ENCODE measurements around the gene COX11. TPM values are rescaled to one million over a fixed set of nuclear protein-coding genes. Genes with fewer than 3 reads are reported as not detected.

Gene COX11
- polyA plus RNA-seq, 3 donors from 2014 or later: 45.5 to 79.6 (median 57.2) TPM

- DNase-seq: no peak
- peaks cover 0 to 3% (median 0%) of the 10 kb centered on the region in 3 donors for H3K36me3 Mint-ChIP-seq
- H3K4me3 Mint-ChIP-seq: no peak overlapping the region
- peaks cover 0 to 3% (median 0%) of the 10 kb centered on the region in 6 donors for H3K9me3 Mint-ChIP-seq
- no peaks in the 10 kb centered on the region for H3K27me3 Mint-ChIP-seq (ENCODE audit: low read depth in 3 of 3)
- no peaks in the 10 kb centered on the region for H3K4me1 Mint-ChIP-seq
- H3K27ac Mint-ChIP-seq: no peak overlapping the region
Measured at GRCh38 chr17:54977744-54978143, 9.3 kb upstream of the COX11 start.

DNA sequence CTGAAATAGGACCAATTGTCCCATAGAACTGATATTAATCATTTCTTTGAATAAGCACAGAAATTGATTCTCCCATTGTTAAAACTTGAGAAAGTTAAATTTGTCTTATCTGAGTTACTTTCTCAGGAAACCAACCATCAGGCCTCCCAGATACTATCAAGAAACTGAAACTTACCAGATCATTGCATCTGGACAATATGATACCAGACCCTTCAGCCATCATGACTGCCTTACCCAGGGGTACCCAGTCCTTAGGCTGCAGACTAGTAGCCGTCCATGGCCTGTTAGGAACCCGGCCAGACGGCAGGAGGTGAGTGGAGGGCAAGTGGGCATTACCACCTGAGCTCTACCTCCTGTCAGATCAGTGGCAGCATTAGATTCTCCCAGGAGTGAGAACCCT, 7.9 kb upstream of the COX11 start:
- Mint-ChIP-seq H3K27ac (no peak overlapping the region), H3K4me3 (no peak overlapping the region), H3K36me3 (peaks cover 0 to 3% (median 0%) of the 10 kb centered on the region in 3 donors), H3K27me3 (ENCODE audit: low read depth in 3 of 3) (no peaks in the 10 kb centered on the region), H3K4me1 (no peaks in the 10 kb centered on the region), H3K9me3 (peaks cover 0 to 2% (median 0%) of the 10 kb centered on the region in 6 donors)
- DNase-seq: no peak

DNA sequence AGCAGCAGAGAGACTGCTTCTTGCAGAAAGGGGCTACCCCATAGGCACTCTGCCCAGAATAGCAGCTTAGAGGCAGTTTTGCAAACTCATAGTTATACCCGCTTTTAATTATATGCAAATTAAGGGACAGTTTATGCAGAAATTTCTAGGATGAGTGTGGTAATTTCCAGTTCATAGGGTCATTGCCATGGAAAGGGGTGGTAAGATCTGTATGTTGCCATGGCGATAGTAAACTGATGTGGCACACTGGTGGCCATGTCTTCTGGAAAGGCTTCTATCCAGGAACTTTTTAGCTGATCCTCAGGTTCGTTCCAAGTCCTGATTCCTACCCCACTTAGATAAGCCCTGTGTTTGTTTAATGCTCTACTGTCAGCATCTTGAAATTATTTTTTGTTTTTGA, 6.3 kb upstream of the COX11 start:
- H3K4me3 Mint-ChIP-seq: no peak overlapping the region
- H3K27ac Mint-ChIP-seq: no peak overlapping the region
- no peaks in the 10 kb centered on the region for H3K4me1 Mint-ChIP-seq

GRCh38 chr17:54972406-54973138, 4.1 kb upstream of the COX11 start:
- peaks cover 4 to 5% of the 10 kb centered on the region in 2 donors for H3K4me1 Mint-ChIP-seq
- no peak overlapping the region for H3K27ac Mint-ChIP-seq
- DNase-seq: no peak
- H3K4me3 Mint-ChIP-seq: no peak overlapping the region
- H3K9me3 Mint-ChIP-seq: no peaks in the 10 kb centered on the region
- H3K27me3 Mint-ChIP-seq (ENCODE audit: low read depth in 3 of 3): peaks cover 0 to 4% (median 0%) of the 10 kb centered on the region in 3 donors
- no peaks in the 10 kb centered on the region for H3K36me3 Mint-ChIP-seq

More for the DNA sequence above, 6.3 kb upstream of the COX11 start:
- DNase-seq: no peak
- Mint-ChIP-seq H3K36me3 (peaks cover 0 to 3% (median 0%) of the 10 kb centered on the region in 3 donors), H3K27me3 (ENCODE audit: low read depth in 3 of 3) (no peaks in the 10 kb centered on the region), H3K9me3 (no peaks in the 10 kb centered on the region)

DNA sequence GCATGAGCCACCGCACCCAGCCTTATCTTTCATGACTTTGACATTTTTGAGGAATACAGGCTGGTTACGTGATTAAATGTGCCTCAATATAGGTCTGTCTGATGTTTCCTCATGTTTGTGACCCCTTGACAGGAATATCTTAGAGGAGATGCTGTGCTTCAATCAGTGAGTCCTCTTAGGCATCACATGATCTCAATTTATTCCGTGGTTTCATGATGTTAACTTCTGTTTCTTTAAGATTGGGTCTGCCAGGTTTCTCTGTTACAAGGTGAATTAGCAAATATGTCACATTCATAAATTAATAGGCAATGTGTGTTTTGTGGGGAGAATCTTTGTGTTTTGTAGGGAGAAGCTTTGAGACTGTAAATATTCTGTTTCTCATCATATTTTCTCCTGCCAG, 3.4 kb upstream of the COX11 start:
- H3K27me3 Mint-ChIP-seq (ENCODE audit: low read depth in 3 of 3): peaks cover 0 to 6% (median 0%) of the 10 kb centered on the region in 3 donors
- no peak overlapping the region for H3K27ac Mint-ChIP-seq
- H3K4me1 Mint-ChIP-seq: peaks cover 11% of the 10 kb centered on the region in 2 donors
- H3K4me3 Mint-ChIP-seq: no peak overlapping the region
- no peaks in the 10 kb centered on the region for H3K36me3 Mint-ChIP-seq
- DNase-seq: no peak
- H3K9me3 Mint-ChIP-seq: no peaks in the 10 kb centered on the region

- H3K4me1 Mint-ChIP-seq: peaks cover 18% of the 10 kb centered on the region in 2 donors
- H3K27ac Mint-ChIP-seq: no peak overlapping the region
- no peak for DNase-seq
- H3K27me3 Mint-ChIP-seq (ENCODE audit: low read depth in 3 of 3): peaks cover 0 to 6% (median 0%) of the 10 kb centered on the region in 3 donors
- no peaks in the 10 kb centered on the region for H3K36me3 Mint-ChIP-seq
- no peaks in the 10 kb centered on the region for H3K9me3 Mint-ChIP-seq
- no peak overlapping the region for H3K4me3 Mint-ChIP-seq
Measured at GRCh38 chr17:54971147-54971546, 2.7 kb upstream of the COX11 start.

DNA sequence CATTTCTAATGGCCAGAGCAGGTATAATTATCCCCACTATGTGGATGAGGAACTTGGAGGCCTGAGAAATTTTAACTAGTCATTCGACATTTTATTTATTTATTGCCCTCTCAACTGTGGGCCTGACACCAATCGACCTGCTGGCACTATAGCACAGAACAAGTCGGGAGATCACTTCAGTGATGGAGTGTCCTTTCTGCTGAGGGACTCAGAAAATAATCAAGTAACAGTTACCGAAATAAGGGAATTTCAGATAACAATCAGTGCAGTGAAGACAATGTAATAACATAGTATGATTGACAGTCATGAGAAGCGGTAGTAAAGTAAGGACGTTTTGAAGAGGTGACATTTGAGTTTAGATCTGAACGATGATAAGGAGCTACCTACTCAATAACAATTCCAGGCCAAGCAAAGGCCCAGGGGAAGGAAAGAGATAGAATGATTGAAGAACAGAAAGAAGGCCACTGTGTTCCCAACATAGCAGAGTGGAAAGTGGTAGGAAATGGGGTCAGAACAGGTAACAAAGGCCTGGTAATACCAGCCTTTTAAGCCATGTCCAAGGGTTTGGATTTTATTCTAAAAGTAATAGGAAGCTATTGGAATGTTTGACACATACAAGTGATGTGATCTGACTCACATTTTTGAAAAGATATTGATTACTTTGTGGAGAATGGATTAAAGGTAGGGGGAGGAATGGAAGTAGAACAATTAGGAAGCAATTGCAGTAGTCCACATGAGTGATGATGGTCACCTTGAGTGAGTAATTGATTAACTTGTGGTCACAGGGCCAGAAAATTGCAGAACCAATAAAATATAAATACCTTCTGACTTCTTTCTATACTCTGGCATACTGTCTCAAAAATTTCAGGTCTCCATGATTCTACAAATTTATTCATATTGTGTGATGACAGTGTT, 1.5 kb upstream of the COX11 start:
- peak overlapping the region in 2 of 5 donors; percentile 33 to 34 for H3K4me3 Mint-ChIP-seq
- peaks cover 20 to 24% of the 10 kb centered on the region in 2 donors for H3K4me1 Mint-ChIP-seq
- DNase-seq: no peak
- peaks cover 0 to 6% (median 0%) of the 10 kb centered on the region in 3 donors for H3K27me3 Mint-ChIP-seq (ENCODE audit: low read depth in 3 of 3)
- no peaks in the 10 kb centered on the region for H3K36me3 Mint-ChIP-seq
- peak overlapping the region in 1 of 6 donors; percentile 21 for H3K27ac Mint-ChIP-seq
- H3K9me3 Mint-ChIP-seq: no peaks in the 10 kb centered on the region

- Mint-ChIP-seq H3K27ac (no peak overlapping the region), H3K27me3 (ENCODE audit: low read depth in 3 of 3) (peaks cover 0 to 6% (median 0%) of the 10 kb centered on the region in 3 donors), H3K9me3 (no peaks in the 10 kb centered on the region), H3K4me3 (no peak overlapping the region), H3K4me1 (peaks cover 20 to 24% of the 10 kb centered on the region in 2 donors), H3K36me3 (no peaks in the 10 kb centered on the region)
- no peak for DNase-seq
Measured at GRCh38 chr17:54968988-54969332, 506 bp upstream of the COX11 start.

DNA sequence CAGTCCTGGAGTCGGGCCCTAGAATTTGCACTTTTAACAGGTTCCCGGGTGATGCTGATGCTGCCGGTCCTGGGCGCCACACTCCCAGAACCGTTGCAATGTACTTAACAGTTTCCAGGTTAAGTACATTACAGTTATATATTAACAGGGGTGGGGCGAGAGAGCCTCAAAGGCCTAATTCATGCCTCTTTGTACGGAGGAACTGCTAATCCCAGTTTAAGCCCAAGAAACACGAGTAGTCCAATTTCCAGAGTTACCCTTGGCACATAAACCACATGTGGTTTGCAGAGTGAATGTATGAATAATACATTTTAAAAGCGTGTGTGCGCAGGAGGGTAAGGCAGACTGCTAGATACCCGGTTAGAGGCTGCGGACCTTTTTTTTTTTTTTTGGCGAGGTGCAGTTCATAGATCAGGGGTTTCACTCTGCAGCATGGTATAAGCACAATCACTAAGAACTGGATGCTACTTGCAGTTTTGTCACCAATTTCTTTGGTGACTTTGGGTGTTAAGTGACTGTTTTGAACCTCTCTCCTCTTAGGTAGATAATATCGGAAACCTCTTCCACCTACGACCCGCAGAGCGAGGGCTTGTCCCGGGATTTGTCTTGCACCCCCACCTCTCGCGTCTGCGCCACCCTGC, 713 bp downstream of the COX11 start:
- Mint-ChIP-seq H3K4me1 (peaks cover 20 to 24% of the 10 kb centered on the region in 2 donors), H3K9me3 (no peaks in the 10 kb centered on the region), H3K27me3 (ENCODE audit: low read depth in 3 of 3) (peaks cover 0 to 6% (median 0%) of the 10 kb centered on the region in 3 donors), H3K4me3 (no peak overlapping the region), H3K27ac (peak overlapping the region in 1 of 6 donors; percentile 59), H3K36me3 (peaks cover 0 to 3% (median 3%) of the 10 kb centered on the region in 3 donors)
- peak in 1 of 3 donors; percentile 9 for DNase-seq

- peaks cover 0 to 2% of the 10 kb centered on the region in 2 donors for H3K4me1 Mint-ChIP-seq
Measured at GRCh38 chr17:54956791-54957190, 11.7 kb downstream of the COX11 start.

GRCh38 chr17:54951286-54951685, 17.2 kb downstream of the COX11 start:
- no peaks in the 10 kb centered on the region for H3K9me3 Mint-ChIP-seq
- no peak overlapping the region for H3K4me3 Mint-ChIP-seq
- peaks cover 0 to 9% (median 0%) of the 10 kb centered on the region in 3 donors for H3K36me3 Mint-ChIP-seq
- DNase-seq: no peak
- H3K27ac Mint-ChIP-seq: no peak overlapping the region
- peaks cover 2 to 3% (median 3%) of the 10 kb centered on the region in 3 donors for H3K27me3 Mint-ChIP-seq (ENCODE audit: low read depth in 3 of 3)
- H3K4me1 Mint-ChIP-seq: peaks cover 4 to 13% of the 10 kb centered on the region in 2 donors

More at GRCh38 chr17:54956791-54957190, 11.7 kb downstream of the COX11 start:
- peaks cover 20 to 29% (median 21%) of the 10 kb centered on the region in 3 donors for H3K36me3 Mint-ChIP-seq
- no peak overlapping the region for H3K4me3 Mint-ChIP-seq
- H3K9me3 Mint-ChIP-seq: no peaks in the 10 kb centered on the region
- H3K27ac Mint-ChIP-seq: no peak overlapping the region
- H3K27me3 Mint-ChIP-seq (ENCODE audit: low read depth in 3 of 3): no peaks in the 10 kb centered on the region
- no peak for DNase-seq

DNA sequence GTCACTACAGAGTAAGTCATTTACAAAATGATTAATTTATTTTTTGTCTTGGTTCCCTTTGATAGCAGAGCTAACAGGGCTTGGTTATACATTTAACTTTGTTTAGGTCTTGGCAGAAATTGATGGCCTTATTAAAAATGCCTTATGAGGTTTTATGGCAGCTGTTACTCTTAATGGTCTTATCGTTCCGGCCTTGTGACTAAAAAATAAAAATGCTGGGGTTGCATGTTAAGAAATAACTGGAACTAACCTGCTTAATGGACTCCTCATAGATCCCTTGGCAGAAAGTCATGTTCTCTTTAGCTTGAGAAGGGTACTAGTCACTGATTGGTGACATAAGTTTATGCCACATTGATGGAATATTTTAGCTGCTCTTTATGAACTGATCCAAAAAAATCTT, 18.3 kb downstream of the COX11 start:
- Mint-ChIP-seq H3K4me1 (peaks cover 4 to 22% of the 10 kb centered on the region in 2 donors), H3K27ac (no peak overlapping the region), H3K4me3 (no peak overlapping the region), H3K36me3 (peaks cover 0 to 9% (median 0%) of the 10 kb centered on the region in 3 donors), H3K9me3 (no peaks in the 10 kb centered on the region), H3K27me3 (ENCODE audit: low read depth in 3 of 3) (peaks cover 2 to 3% (median 3%) of the 10 kb centered on the region in 3 donors)
- DNase-seq: no peak

DNA sequence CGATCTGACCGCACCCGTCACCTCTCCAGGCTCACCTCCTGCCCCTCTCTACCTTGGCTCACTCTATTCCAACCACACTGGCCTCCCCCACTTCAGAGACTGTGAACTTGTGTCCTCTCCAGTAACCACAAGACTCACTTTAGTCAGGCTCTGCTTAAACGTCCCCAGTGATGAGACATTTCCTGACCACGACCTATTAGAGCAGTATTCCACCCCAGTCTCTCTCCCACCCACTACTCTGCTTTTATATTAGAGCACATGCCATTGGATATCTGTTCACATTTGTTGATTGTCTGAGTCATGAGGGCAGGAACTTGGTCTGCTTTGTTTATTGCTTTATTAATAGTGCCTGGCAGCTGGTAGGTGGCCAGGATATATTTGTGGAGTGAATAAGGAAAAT, 20.1 kb downstream of the COX11 start:
- H3K36me3 Mint-ChIP-seq: peaks cover 0 to 5% (median 0%) of the 10 kb centered on the region in 3 donors
- H3K27ac Mint-ChIP-seq: no peak overlapping the region
- H3K27me3 Mint-ChIP-seq (ENCODE audit: low read depth in 3 of 3): peaks cover 3 to 7% (median 5%) of the 10 kb centered on the region in 3 donors
- H3K4me3 Mint-ChIP-seq: no peak overlapping the region
- H3K9me3 Mint-ChIP-seq: no peaks in the 10 kb centered on the region
- peaks cover 4 to 24% of the 10 kb centered on the region in 2 donors for H3K4me1 Mint-ChIP-seq
- peak in 1 of 3 donors; percentile 3 for DNase-seq
